Neural progenitor cell (in vitro differentiated cells): ENCODE results near the gene NOB1. TPM values are rescaled to one million over a fixed set of nuclear protein-coding genes. Genes with fewer than 3 reads are reported as not detected.
A peak's percentile ranks its signal among the peaks of the same experiment; 100 is the strongest.

Experiments
- DNase-seq: peaks from one replicate; pipeline ENCODE4 v3.0.0-alpha.2; 2016; ENCODE audit warnings: low spot score
- H2AFZ ChIP-seq: fragments of 200-600 bp; sonication (generic); replicated peaks from 2 replicates; pipeline ENCODE4 v1.6.1; 2016; ENCODE audit warnings: antibody characterized with exemption
- H3F3A ChIP-seq: fragments of 200-600 bp; sonication (generic); 2 replicates; pipeline ENCODE4 v1.6.1; 2016; ENCODE audit warnings: antibody characterized with exemption, low read depth
- H3K27ac ChIP-seq: fragments of 200-600 bp; sonication (generic); 2 replicates; pipeline ENCODE4 v1.5.1; 2016; ENCODE audit warnings: mild to moderate bottlenecking
- H3K27me3 ChIP-seq: fragments of 200-600 bp; sonication (generic); 2 replicates; pipeline ENCODE4 v1.6.1; 2016; ENCODE audit warnings: mild to moderate bottlenecking, moderate library complexity
- H3K36me3 ChIP-seq: fragments of 200-600 bp; sonication (generic); 2 replicates; pipeline ENCODE4 v1.5.1; 2016
- H3K4me1 ChIP-seq: fragments of 200-600 bp; sonication (generic); 2 replicates; pipeline ENCODE4 v1.6.1; 2016; ENCODE audit warnings: mixed run types
- H3K4me2 ChIP-seq: fragments of 200-600 bp; sonication (generic); 2 replicates; pipeline ENCODE4 v1.6.1; 2016
- H3K4me3 ChIP-seq: fragments of 200-600 bp; sonication (generic); 2 replicates; pipeline ENCODE4 v1.5.1; 2016
- H3K79me2 ChIP-seq: fragments of 200-600 bp; sonication (generic); 2 replicates; pipeline ENCODE4 v1.6.1; 2016; ENCODE audit warnings: low read depth
- H3K9ac ChIP-seq: fragments of 200-600 bp; sonication (generic); 2 replicates; pipeline ENCODE4 v1.6.1; 2016
- H3K9me3 ChIP-seq: fragments of 200-600 bp; sonication (generic); 2 replicates; pipeline ENCODE4 v1.5.1; 2016; ENCODE audit warnings: low read depth
- H4K20me1 ChIP-seq: fragments of 200-600 bp; sonication (generic); 2 replicates; pipeline ENCODE4 v1.6.1; 2016; ENCODE audit warnings: low read depth
- H3K27ac Mint-ChIP-seq: 3 replicates; pipeline ENCODE4 v1.8.0; 2021; ENCODE audit warnings: mixed read lengths
- H3K27me3 Mint-ChIP-seq: 2 replicates; pipeline ENCODE4 v1.8.0; 2022; ENCODE audit warnings: low read depth, mild to moderate bottlenecking, inconsistent platforms, moderate library complexity, mixed read lengths; ENCODE audit not compliant: insufficient read depth
- H3K36me3 Mint-ChIP-seq: 3 replicates; pipeline ENCODE4 v1.8.0; 2021; ENCODE audit warnings: mixed read lengths
- H3K4me1 Mint-ChIP-seq: 3 replicates; pipeline ENCODE4 v1.8.0; 2021; ENCODE audit warnings: mixed read lengths
- H3K4me3 Mint-ChIP-seq: 3 replicates; pipeline ENCODE4 v1.8.0; 2021; ENCODE audit warnings: mild to moderate bottlenecking, moderate library complexity, mixed read lengths
- H3K9me3 Mint-ChIP-seq: 3 replicates; pipeline ENCODE4 v1.8.0; 2020; ENCODE audit warnings: mixed read lengths
- EZH2 ChIP-seq: fragments of 200-600 bp; sonication (generic); IDR thresholded peaks from 2 replicates; pipeline ENCODE4 v1.6.1; 2017; ENCODE audit warnings: antibody characterized with exemption, mild to moderate bottlenecking, moderate library complexity
- EZH2phosphoT487 ChIP-seq: fragments of 200-600 bp; sonication (generic); IDR thresholded peaks from 2 replicates; pipeline ENCODE4 v1.6.1; 2017; ENCODE audit warnings: antibody characterized with exemption
- total RNA-seq: library from RNA; depleted of rRNA; stranded (reverse); fragments of >200 nt; gene quantifications from 2 replicates; pipeline ENCODE4 v1.2.3, GENCODE V29; 2015; ENCODE audit warnings: low replicate concordance
- TF ChIP-seq, protein P1 (sequence below): fragments of 200-600 bp; sonication (generic); IDR thresholded peaks from 2 replicates; pipeline ENCODE4 v1.5.1; 2017; ENCODE audit warnings: antibody characterized with exemption, mild to moderate bottlenecking

The NOB1 gene
- total RNA-seq, 1 donor from 2014 or later, result 30.3 TPM

DNA sequence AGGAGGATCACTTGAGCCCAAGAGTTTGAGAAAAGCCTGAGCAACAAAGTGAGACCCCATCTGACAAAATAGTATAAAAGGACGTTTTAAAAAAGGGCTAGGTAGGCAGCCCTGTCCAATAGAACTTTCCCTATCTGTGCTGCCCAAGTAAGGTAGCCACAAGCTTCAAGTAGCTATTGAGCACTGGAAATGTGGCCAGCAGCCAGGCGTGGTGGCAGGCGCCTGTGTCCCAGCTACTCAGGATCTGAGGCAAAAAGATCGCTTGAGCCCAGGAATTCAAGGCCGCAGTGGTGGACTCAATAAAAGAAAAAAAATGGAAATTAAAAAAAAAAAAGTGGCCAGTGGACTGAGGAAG lies 26.8 kb downstream of the NOB1 start:
- Histone ChIP-seq H3F3A (peaks cover 40% of the 10 kb centered on the region), H3K79me2 (peaks cover 11% of the 10 kb centered on the region), H3K4me3 (peak overlapping the region; percentile 56), H3K4me1 (peaks cover 16% of the 10 kb centered on the region), H3K4me2 (peak overlapping the region; percentile 95), H3K36me3 (no peaks in the 10 kb centered on the region), H3K27ac (no peak overlapping the region), H4K20me1 (no peaks in the 10 kb centered on the region), H3K9ac (no peak overlapping the region), H3K27me3 (no peaks in the 10 kb centered on the region), H3K9me3 (no peaks in the 10 kb centered on the region), H2AFZ (no peak overlapping the region)
- Mint-ChIP-seq H3K27ac (peak overlapping the region; percentile 88), H3K36me3 (no peaks in the 10 kb centered on the region), H3K4me3 (peak overlapping the region; percentile 63), H3K9me3 (no peaks in the 10 kb centered on the region), H3K27me3 (peaks cover 2% of the 10 kb centered on the region), H3K4me1 (peaks cover 44% of the 10 kb centered on the region)
- TF ChIP-seq EZH2phosphoT487 (no peak), EZH2 (no peak)
- TF ChIP-seq, protein P1, sequence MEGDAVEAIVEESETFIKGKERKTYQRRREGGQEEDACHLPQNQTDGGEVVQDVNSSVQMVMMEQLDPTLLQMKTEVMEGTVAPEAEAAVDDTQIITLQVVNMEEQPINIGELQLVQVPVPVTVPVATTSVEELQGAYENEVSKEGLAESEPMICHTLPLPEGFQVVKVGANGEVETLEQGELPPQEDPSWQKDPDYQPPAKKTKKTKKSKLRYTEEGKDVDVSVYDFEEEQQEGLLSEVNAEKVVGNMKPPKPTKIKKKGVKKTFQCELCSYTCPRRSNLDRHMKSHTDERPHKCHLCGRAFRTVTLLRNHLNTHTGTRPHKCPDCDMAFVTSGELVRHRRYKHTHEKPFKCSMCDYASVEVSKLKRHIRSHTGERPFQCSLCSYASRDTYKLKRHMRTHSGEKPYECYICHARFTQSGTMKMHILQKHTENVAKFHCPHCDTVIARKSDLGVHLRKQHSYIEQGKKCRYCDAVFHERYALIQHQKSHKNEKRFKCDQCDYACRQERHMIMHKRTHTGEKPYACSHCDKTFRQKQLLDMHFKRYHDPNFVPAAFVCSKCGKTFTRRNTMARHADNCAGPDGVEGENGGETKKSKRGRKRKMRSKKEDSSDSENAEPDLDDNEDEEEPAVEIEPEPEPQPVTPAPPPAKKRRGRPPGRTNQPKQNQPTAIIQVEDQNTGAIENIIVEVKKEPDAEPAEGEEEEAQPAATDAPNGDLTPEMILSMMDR, result no peak
- no peak for DNase-seq

GRCh38 chr16:69726313-69727060 lies 28.2 kb downstream of the NOB1 start, which contains the start of gene NQO1:
Gene NQO1 (minus strand): TSS chr16:69726560. CDS start chr16:69726439, 121 bp downstream.
- H3K4me1 Mint-ChIP-seq, result peaks cover 44% of the 10 kb centered on the region
- H3K4me3 Mint-ChIP-seq, result peak within 1 kb of the TSS; percentile 94
- TF ChIP-seq EZH2phosphoT487 (no peak), EZH2 (no peak)
- TF ChIP-seq, protein P1, result no peak
- H3K4me2 ChIP-seq, result peak within 1 kb of the TSS; percentile 95
- H3K27me3 ChIP-seq, result no peaks in the 10 kb centered on the region
- H2AFZ ChIP-seq, result peak within 1 kb of the TSS; percentile 78
- H3K4me3 ChIP-seq, result peak within 1 kb of the TSS; percentile 56
- H3F3A ChIP-seq, result peaks cover 40% of the 10 kb centered on the region
- H4K20me1 ChIP-seq, result no peaks in the 10 kb centered on the region
- DNase-seq, result peak; percentile 95
- H3K4me1 ChIP-seq, result peaks cover 16% of the 10 kb centered on the region
- H3K27me3 Mint-ChIP-seq, result no peaks in the 10 kb centered on the region
- H3K9me3 ChIP-seq, result no peaks in the 10 kb centered on the region
- H3K9me3 Mint-ChIP-seq, result no peaks in the 10 kb centered on the region
- H3K36me3 Mint-ChIP-seq, result no peaks in the 10 kb centered on the region
- H3K36me3 ChIP-seq, result no peaks in the 10 kb centered on the region
- peaks cover 11% of the 10 kb centered on the region for H3K79me2 ChIP-seq
- H3K27ac Mint-ChIP-seq, result peak within 1 kb of the TSS; percentile 89
- H3K27ac ChIP-seq, result peak within 1 kb of the TSS; percentile 77
- H3K9ac ChIP-seq, result peak within 1 kb of the TSS; percentile 41

- DNase-seq, result no peak
- Histone ChIP-seq H3K4me3 (peak overlapping the region; percentile 56), H3K27me3 (no peaks in the 10 kb centered on the region), H3K9me3 (no peaks in the 10 kb centered on the region), H3K9ac (peak overlapping the region; percentile 41), H3K4me2 (peak overlapping the region; percentile 95), H3K4me1 (peaks cover 16% of the 10 kb centered on the region), H2AFZ (peak overlapping the region; percentile 78), H3K79me2 (peaks cover 11% of the 10 kb centered on the region), H3K27ac (no peak overlapping the region), H3F3A (peaks cover 40% of the 10 kb centered on the region), H4K20me1 (no peaks in the 10 kb centered on the region), H3K36me3 (no peaks in the 10 kb centered on the region)
- Mint-ChIP-seq H3K9me3 (no peaks in the 10 kb centered on the region), H3K4me3 (peak overlapping the region; percentile 94), H3K27ac (peak overlapping the region; percentile 89), H3K27me3 (no peaks in the 10 kb centered on the region), H3K36me3 (no peaks in the 10 kb centered on the region), H3K4me1 (peaks cover 44% of the 10 kb centered on the region)
- TF ChIP-seq, protein P1, result no peak
- TF ChIP-seq EZH2 (peak; percentile 7), EZH2phosphoT487 (no peak)
Observed at GRCh38 chr16:69725480-69726312, 29.0 kb downstream of the NOB1 start.
